ENCODE results near the gene PRELID1.

DNA sequence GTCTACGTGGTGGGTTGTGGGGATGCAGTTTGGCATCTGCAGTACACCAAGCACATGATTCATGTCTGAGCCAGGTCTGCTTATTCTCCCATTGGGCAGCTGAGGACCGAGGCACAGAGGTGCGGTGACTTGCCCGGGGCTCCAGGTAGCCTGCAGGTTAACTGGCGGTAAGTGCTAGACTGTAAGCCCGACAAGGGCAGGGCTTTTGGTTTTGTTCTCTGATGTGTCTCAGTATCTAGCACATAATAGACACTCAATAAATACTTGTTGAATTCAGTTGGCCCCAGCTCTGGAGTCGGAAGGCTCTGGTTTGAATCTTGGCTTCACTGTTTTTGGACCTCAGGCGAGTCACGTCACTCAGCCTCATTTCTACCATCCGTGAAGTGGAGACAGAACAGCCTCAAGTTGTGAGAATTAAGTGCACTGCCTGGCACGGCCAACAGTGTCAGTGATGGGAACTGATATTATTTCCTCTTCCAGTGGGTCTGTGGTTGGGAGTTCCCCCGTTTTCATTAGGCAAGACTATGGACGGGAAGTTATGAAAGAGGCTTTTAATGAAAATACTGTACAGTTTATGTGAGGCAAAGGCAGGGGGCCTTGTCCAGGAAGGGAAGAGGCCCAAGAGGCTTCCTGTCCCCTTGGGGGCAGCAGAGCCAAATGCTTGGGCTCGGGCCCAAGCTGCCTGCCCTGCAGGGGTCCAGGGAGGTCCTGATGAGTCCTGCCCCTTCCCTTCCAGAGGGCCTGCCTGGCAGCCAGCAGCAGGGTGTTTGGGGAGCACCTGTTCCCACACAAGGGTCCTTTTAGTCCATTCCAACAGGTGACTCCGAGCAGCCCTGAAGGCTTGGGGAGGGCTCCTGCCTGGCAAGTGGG is 3.3 kb downstream of the PRELID1 start:
- TF ChIP-seq, protein P1, sequence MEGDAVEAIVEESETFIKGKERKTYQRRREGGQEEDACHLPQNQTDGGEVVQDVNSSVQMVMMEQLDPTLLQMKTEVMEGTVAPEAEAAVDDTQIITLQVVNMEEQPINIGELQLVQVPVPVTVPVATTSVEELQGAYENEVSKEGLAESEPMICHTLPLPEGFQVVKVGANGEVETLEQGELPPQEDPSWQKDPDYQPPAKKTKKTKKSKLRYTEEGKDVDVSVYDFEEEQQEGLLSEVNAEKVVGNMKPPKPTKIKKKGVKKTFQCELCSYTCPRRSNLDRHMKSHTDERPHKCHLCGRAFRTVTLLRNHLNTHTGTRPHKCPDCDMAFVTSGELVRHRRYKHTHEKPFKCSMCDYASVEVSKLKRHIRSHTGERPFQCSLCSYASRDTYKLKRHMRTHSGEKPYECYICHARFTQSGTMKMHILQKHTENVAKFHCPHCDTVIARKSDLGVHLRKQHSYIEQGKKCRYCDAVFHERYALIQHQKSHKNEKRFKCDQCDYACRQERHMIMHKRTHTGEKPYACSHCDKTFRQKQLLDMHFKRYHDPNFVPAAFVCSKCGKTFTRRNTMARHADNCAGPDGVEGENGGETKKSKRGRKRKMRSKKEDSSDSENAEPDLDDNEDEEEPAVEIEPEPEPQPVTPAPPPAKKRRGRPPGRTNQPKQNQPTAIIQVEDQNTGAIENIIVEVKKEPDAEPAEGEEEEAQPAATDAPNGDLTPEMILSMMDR (IDR thresholded peaks at IDR 0.05; ENCODE audit: insufficient read depth, low read length, poor library complexity, severe bottlenecking) = no peak
- no peak for TF ChIP-seq EZH2phosphoT487 (conservative IDR thresholded peaks at IDR 0.05; ENCODE audit: low read length)
